GM15510 (cell line): ENCODE data around the gene SH3PXD2A.

Source experiments
- POLR2A ChIP-seq: IDR thresholded peaks from 3 replicates; pipeline ENCODE4 v1.6.1; 2011; ENCODE audit warnings: borderline replicate concordance; ENCODE audit not compliant: insufficient read length; ENCODE audit errors: extremely low read depth

The SH3PXD2A gene

GRCh38 chr10:103582331-103583123 is 272.8 kb downstream of the SH3PXD2A start:
- TF ChIP-seq POLR2A: no peak

- no peak for TF ChIP-seq POLR2A
Observed at GRCh38 chr10:103581499-103581898, 273.9 kb downstream of the SH3PXD2A start.

GRCh38 chr10:103580430-103580829 is 274.9 kb downstream of the SH3PXD2A start:
- TF ChIP-seq POLR2A: no peak

GRCh38 chr10:103580011-103580410 is 275.4 kb downstream of the SH3PXD2A start:
- TF ChIP-seq POLR2A: no peak

- TF ChIP-seq POLR2A: no peak
Observed at GRCh38 chr10:103578782-103579382, 276.5 kb downstream of the SH3PXD2A start.

GRCh38 chr10:103576862-103577261 is 278.5 kb downstream of the SH3PXD2A start:
- TF ChIP-seq POLR2A: no peak

- TF ChIP-seq POLR2A: no peak
Observed at GRCh38 chr10:103576076-103576471, 279.3 kb downstream of the SH3PXD2A start.

GRCh38 chr10:103575416-103576075 is 279.8 kb downstream of the SH3PXD2A start:
- no peak for TF ChIP-seq POLR2A

- no peak for TF ChIP-seq POLR2A
Observed at GRCh38 chr10:103574097-103575061, 281.0 kb downstream of the SH3PXD2A start.

- TF ChIP-seq POLR2A: no peak
Observed at GRCh38 chr10:103573205-103573487, 282.2 kb downstream of the SH3PXD2A start.

- TF ChIP-seq POLR2A: no peak
Observed at GRCh38 chr10:103572347-103573204, 282.8 kb downstream of the SH3PXD2A start.

- TF ChIP-seq POLR2A: no peak
Observed at GRCh38 chr10:103571656-103571975, 283.8 kb downstream of the SH3PXD2A start.

- TF ChIP-seq POLR2A: no peak
Observed at GRCh38 chr10:103570844-103571655, 284.3 kb downstream of the SH3PXD2A start.
